ENCODE data around the gene S100A1.
A peak's percentile ranks its signal among the peaks of the same experiment; 100 is the strongest.

The S100A1 gene

GRCh38 chr1:153670859-153671627 is 42.8 kb downstream of the S100A1 start, which contains the start of gene ILF2:
ILF2 (minus strand) TSS chr1:153670993; CDS start chr1:153670922, 71 bp downstream.
- H3K27ac ChIP-seq = peak within 1 kb of the TSS; percentile 58 to 95 (median 86)
- peak within 1 kb of the TSS; percentile 54 to 96 (median 74) for H3K4me3 ChIP-seq

GRCh38 chr1:153671628-153672353 is 43.6 kb downstream of the S100A1 start:
- Histone ChIP-seq H3K27ac (peak overlapping the region in 19 of 21 experiments; percentile 16 to 86 (median 74)), H3K4me3 (peak overlapping the region; percentile 29 to 96 (median 70))

- no peak overlapping the region for H3K27ac ChIP-seq
- H3K4me3 ChIP-seq = no peak overlapping the region
These were observed 45.3 kb downstream of the S100A1 start for GRCh38 chr1:153673511-153673910.

GRCh38 chr1:153677718-153678518 is 49.7 kb downstream of the S100A1 start:
- H3K27ac ChIP-seq = peak overlapping the region in 4 of 21 experiments; percentile 28 to 82 (median 46)
- H3K4me3 ChIP-seq = peak overlapping the region; percentile 24 to 46 (median 40)

GRCh38 chr1:153678519-153679336 is 50.5 kb downstream of the S100A1 start, which contains the start of gene NPR1:
NPR1 (plus strand) TSS chr1:153678688; CDS start chr1:153679109, 421 bp downstream.
- Histone ChIP-seq H3K4me3 (peak within 1 kb of the TSS; percentile 24 to 46 (median 40)), H3K27ac (peak within 1 kb of the TSS in 10 of 21 experiments; percentile 20 to 82 (median 47))

GRCh38 chr1:153679337-153680119 is 51.3 kb downstream of the S100A1 start:
- Histone ChIP-seq H3K4me3 (peak overlapping the region; percentile 24 to 46 (median 40)), H3K27ac (peak overlapping the region in 10 of 21 experiments; percentile 20 to 82 (median 47))

GRCh38 chr1:153680120-153680403 is 51.8 kb downstream of the S100A1 start:
- Histone ChIP-seq H3K27ac (peak overlapping the region in 4 of 21 experiments; percentile 20 to 82 (median 50)), H3K4me3 (peak overlapping the region in 6 of 7 experiments; percentile 24 to 46 (median 40))
